HPDE6-E6E7 (cell line): ENCODE data around the gene SGMS2.

Source experiments
- DNase-seq: peaks from one replicate; pipeline ENCODE4 v3.0.0; 2011; ENCODE audit warnings: missing footprints; ENCODE audit errors: extremely low spot score

The SGMS2 gene

GRCh38 chr4:107824350-107825071 is at the start of gene SGMS2:
Gene SGMS2, plus strand, starts transcription at chr4:107824932. Its CDS starts 70,622 bp downstream, at chr4:107895554.
- DNase-seq, result peak; percentile 84

- DNase-seq, result no peak
Observed at GRCh38 chr4:107777890-107778289, 46.8 kb upstream of the SGMS2 start.

GRCh38 chr4:107778784-107779530 is 45.8 kb upstream of the SGMS2 start:
- no peak for DNase-seq

- DNase-seq, result no peak
Observed at GRCh38 chr4:107780665-107781064, 44.1 kb upstream of the SGMS2 start.

- no peak for DNase-seq
Observed at GRCh38 chr4:107791902-107792301, 32.8 kb upstream of the SGMS2 start.

GRCh38 chr4:107792711-107793110 is 32.0 kb upstream of the SGMS2 start:
- no peak for DNase-seq

GRCh38 chr4:107793996-107794395 is 30.7 kb upstream of the SGMS2 start:
- no peak for DNase-seq

GRCh38 chr4:107799669-107800450 is 24.9 kb upstream of the SGMS2 start:
- DNase-seq, result no peak

GRCh38 chr4:107800706-107801105 is 24.0 kb upstream of the SGMS2 start:
- no peak for DNase-seq

- DNase-seq, result peak; percentile 23
Observed at GRCh38 chr4:107801766-107802211, 22.9 kb upstream of the SGMS2 start.

- no peak for DNase-seq
Observed at GRCh38 chr4:107804956-107805355, 19.8 kb upstream of the SGMS2 start.

GRCh38 chr4:107806196-107806595 is 18.5 kb upstream of the SGMS2 start:
- DNase-seq, result no peak

GRCh38 chr4:107808572-107808971 is 16.2 kb upstream of the SGMS2 start:
- no peak for DNase-seq

- no peak for DNase-seq
Observed at GRCh38 chr4:107809210-107809609, 15.5 kb upstream of the SGMS2 start.

- no peak for DNase-seq
Observed at GRCh38 chr4:107814758-107815157, 10.0 kb upstream of the SGMS2 start.

GRCh38 chr4:107815158-107815557 is 9.6 kb upstream of the SGMS2 start:
- no peak for DNase-seq

- no peak for DNase-seq
Observed at GRCh38 chr4:107818301-107818910, 6.3 kb upstream of the SGMS2 start.

GRCh38 chr4:107823870-107824349 is 822 bp upstream of the SGMS2 start:
- no peak for DNase-seq

- DNase-seq, result peak; percentile 34
Observed at GRCh38 chr4:107825072-107825824, 516 bp downstream of the SGMS2 start.

GRCh38 chr4:107826421-107826980 is 1.8 kb downstream of the SGMS2 start:
- DNase-seq, result no peak
